BE2C (cell line): ENCODE results near the gene FBXL20.
"Not testable (repeated sequence)": the region's sequence is repeated elsewhere in the genome, so short reads cannot be mapped to it uniquely, and the experiment has no call there.

Experiments used
- DNase-seq: peaks from one replicate; pipeline ENCODE4 v3.0.0-alpha.2; 2020
- H3K27me3 ChIP-seq: fragments of 250-450 bp; sonication (Bioruptor Pico); 2 replicates; pipeline ENCODE4 v1.5.1; 2020; ENCODE audit warnings: mild to moderate bottlenecking
- H3K36me3 ChIP-seq: fragments of 250-450 bp; sonication (Bioruptor Pico); 2 replicates; pipeline ENCODE4 v1.5.1; 2020; ENCODE audit warnings: mild to moderate bottlenecking
- H3K4me1 ChIP-seq: fragments of 250-450 bp; sonication (Bioruptor Pico); 2 replicates; pipeline ENCODE4 v1.5.1; 2020
- H3K4me3 ChIP-seq: 2 replicates; pipeline ENCODE4 v1.5.1; 2011; ENCODE audit warnings: low read depth, low read length
- H3K9me3 ChIP-seq: fragments of 250-450 bp; sonication (Bioruptor Pico); 2 replicates; pipeline ENCODE4 v1.5.1; 2020
- CTCF ChIP-seq: IDR thresholded peaks from 2 replicates; pipeline ENCODE4 v1.5.1; 2012; ENCODE audit warnings: mild to moderate bottlenecking, low read depth, low read length

The FBXL20 gene

GRCh38 chr17:39393736-39394135, 7.7 kb downstream of the FBXL20 start:
- Histone ChIP-seq H3K36me3 (no peaks in the 10 kb centered on the region), H3K27me3 (no peaks in the 10 kb centered on the region), H3K4me3 (no peak overlapping the region), H3K4me1 (no peaks in the 10 kb centered on the region), H3K9me3 (no peaks in the 10 kb centered on the region)
- no peak for TF ChIP-seq CTCF
- DNase-seq: no peak

GRCh38 chr17:39391448-39391847, 10.0 kb downstream of the FBXL20 start:
- no peaks in the 10 kb centered on the region for H3K9me3 ChIP-seq

DNA sequence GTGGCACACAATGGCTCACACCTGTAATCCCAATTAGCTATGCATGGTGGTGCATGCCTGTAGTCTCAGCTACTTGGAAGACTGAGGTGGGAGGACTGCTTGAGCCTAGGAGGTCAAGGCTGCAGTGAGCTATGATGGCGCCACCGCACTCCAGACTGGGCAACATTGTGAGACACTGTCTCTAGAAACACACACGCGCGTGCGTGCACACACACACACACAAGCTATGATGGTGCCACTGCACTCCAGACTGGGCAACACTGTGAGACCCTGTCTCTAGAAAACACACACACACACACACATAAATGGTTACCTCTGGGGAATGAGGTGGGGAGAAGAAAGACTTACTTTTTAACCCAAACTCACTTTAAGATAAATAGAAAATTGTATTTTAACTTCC, 16.4 kb downstream of the FBXL20 start:
- no peaks in the 10 kb centered on the region for H3K36me3 ChIP-seq
- H3K4me1 ChIP-seq: no peaks in the 10 kb centered on the region
- no peak for TF ChIP-seq CTCF
- no peaks in the 10 kb centered on the region for H3K9me3 ChIP-seq
- H3K27me3 ChIP-seq: no peaks in the 10 kb centered on the region
- DNase-seq: no peak
- no peak overlapping the region for H3K4me3 ChIP-seq

More at GRCh38 chr17:39391448-39391847, 10.0 kb downstream of the FBXL20 start:
- no peaks in the 10 kb centered on the region for H3K36me3 ChIP-seq
- H3K4me1 ChIP-seq: no peaks in the 10 kb centered on the region
- no peak for DNase-seq
- H3K4me3 ChIP-seq: no peak overlapping the region
- TF ChIP-seq CTCF: no peak
- H3K27me3 ChIP-seq: no peaks in the 10 kb centered on the region

DNA sequence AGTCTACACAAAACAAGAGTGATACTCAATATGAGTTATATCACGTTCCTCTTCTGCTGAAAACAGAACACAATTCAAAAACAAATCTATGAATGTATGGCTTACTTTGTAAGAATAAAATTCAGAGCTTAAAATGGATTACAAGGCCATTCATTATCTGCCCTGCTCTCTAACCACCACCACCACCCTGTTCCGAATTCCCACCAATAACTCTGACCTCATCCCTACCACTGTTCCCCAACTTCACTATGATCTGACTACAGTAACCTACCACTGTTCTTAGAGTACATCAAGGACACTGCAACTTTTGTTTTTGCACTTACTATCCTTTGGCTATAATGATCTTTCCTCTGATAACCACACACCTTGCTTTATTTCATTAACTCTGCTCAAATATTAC, 21.3 kb downstream of the FBXL20 start:
- no peak for TF ChIP-seq CTCF
- Histone ChIP-seq H3K36me3 (no peaks in the 10 kb centered on the region), H3K27me3 (no peaks in the 10 kb centered on the region), H3K9me3 (no peaks in the 10 kb centered on the region), H3K4me3 (no peak overlapping the region), H3K4me1 (no peaks in the 10 kb centered on the region)
- no peak for DNase-seq

DNA sequence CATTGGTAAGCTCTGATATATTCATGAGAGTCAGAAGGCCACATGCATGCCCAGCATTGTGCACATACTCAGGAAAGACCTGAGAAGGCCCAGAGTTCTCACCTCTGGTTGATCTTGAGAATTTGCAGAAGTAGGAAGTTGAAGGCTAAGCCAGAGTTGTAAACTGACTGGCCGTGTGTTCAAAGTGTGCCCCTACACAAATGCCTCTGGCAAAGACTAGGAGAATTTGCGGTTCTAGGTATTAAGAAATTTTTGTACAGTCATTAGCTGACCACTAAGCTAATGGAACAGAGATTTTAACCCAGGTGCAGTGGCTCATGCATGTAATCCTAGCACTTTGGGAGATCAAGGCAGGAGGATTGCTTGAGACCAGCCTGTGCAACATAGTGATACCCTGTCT, 25.0 kb downstream of the FBXL20 start:
- Histone ChIP-seq H3K4me3 (no peak overlapping the region), H3K27me3 (no peaks in the 10 kb centered on the region), H3K36me3 (no peaks in the 10 kb centered on the region), H3K9me3 (no peaks in the 10 kb centered on the region), H3K4me1 (no peaks in the 10 kb centered on the region)
- TF ChIP-seq CTCF: no peak
- no peak for DNase-seq

DNA sequence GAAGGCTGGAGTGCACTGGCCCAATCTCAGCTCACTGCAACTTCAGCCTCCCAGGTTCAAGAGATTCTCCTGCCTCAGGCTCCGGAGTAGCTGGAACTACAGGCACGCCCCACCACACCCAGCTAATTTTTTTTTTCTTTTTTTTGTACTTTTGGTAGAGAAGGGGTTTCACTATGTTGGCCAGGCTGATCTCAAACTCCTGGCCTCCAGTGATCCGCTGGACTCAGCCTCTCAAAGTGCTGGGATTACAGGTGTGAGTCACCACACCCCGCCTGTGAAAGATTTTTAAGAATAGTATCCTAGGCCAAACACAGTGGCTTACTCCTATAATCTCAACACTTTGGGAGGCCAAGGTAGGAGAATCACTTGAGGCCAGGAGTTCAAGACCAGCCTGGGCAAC, 33.6 kb downstream of the FBXL20 start:
- not testable (repeated sequence) for H3K9me3 ChIP-seq, DNase-seq, H3K36me3 ChIP-seq, H3K27me3 ChIP-seq, H3K4me1 ChIP-seq, H3K4me3 ChIP-seq

DNA sequence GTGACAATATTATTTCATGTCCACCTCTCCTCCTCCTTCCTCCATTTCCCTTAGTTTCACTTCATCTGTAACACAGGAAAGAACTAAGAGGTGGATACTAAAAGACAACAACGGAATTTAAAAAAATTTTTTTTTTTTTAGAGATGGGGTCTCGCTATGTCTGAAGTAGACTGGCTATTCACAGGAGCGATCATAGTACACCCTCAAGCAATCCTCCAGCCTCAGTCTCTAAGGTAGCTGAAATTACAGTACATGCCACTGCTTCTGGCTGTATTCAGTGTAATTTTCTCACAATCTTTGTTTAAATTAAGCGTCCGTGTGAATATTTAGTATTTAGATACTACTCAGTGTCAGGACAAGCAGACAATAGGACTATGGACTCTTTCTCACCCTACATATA, 35.6 kb downstream of the FBXL20 start:
- Histone ChIP-seq H3K4me1 (no peaks in the 10 kb centered on the region), H3K4me3 (no peak overlapping the region), H3K9me3 (no peaks in the 10 kb centered on the region), H3K27me3 (no peaks in the 10 kb centered on the region), H3K36me3 (no peaks in the 10 kb centered on the region)
- no peak for TF ChIP-seq CTCF
- no peak for DNase-seq
